A549 (cell line): ENCODE results near the gene LRRC28.

Source experiments
- CHD2 ChIP-seq: fragments of 150-350 bp; IDR thresholded peaks from 2 replicates; pipeline ENCODE4 v1.6.1; 2014; ENCODE audit warnings: low read length; ENCODE audit not compliant: partially characterized antibody
- EP300 ChIP-seq, 2 experiments: fragments of >200 bp; sonication (Bioruptor Twin); formaldehyde crosslinking; IDR thresholded peaks; 2 replicates in 1 of 2; 3 replicates in 1 of 2; pipeline ENCODE4 v1.6.1; 2016 to 2017
- HDAC2 ChIP-seq: fragments of 200-600 bp; sonication (generic); IDR thresholded peaks from 2 replicates; pipeline ENCODE4 v1.6.1; 2016
- HOXA7 ChIP-seq: fragments of 250-450 bp; sonication (Bioruptor Pico); IDR thresholded peaks from 2 replicates; pipeline ENCODE4 v1.5.0; 2020; ENCODE audit warnings: mild to moderate bottlenecking, moderate library complexity
- MAFK ChIP-seq: fragments of 450-650 bp; IDR thresholded peaks from 2 replicates; pipeline ENCODE4 v1.6.1; 2014; ENCODE audit not compliant: partially characterized antibody
- PHF8 ChIP-seq: fragments of 200-600 bp; sonication (generic); IDR thresholded peaks from 2 replicates; pipeline ENCODE4 v1.6.1; 2016; ENCODE audit warnings: low read depth, mild to moderate bottlenecking, antibody characterized with exemption, moderate library complexity, borderline replicate concordance
- POLR2A ChIP-seq: IDR thresholded peaks from 2 replicates; pipeline ENCODE4 v1.6.1; 2012; ENCODE audit warnings: mild to moderate bottlenecking, low read length
- RCOR1 ChIP-seq: fragments of 150-350 bp; IDR thresholded peaks from 2 replicates; pipeline ENCODE4 v1.6.1; 2014; ENCODE audit warnings: antibody characterized with exemption, low read length, low read depth
- TFCP2L1 ChIP-seq: fragments of 250-450 bp; sonication (Bioruptor Pico); IDR thresholded peaks from 2 replicates; pipeline ENCODE4 v1.5.0; 2021; ENCODE audit warnings: mild to moderate bottlenecking
- TF ChIP-seq, protein P1 (sequence below): fragments of >200 bp; sonication (Bioruptor Twin); formaldehyde crosslinking; IDR thresholded peaks from 3 replicates; pipeline ENCODE4 v1.5.1; 2016
- TF ChIP-seq, protein P2 (sequence below): fragments of 450-650 bp; IDR thresholded peaks from 2 replicates; pipeline ENCODE4 v1.6.1; 2014; ENCODE audit warnings: antibody characterized with exemption

DNA sequence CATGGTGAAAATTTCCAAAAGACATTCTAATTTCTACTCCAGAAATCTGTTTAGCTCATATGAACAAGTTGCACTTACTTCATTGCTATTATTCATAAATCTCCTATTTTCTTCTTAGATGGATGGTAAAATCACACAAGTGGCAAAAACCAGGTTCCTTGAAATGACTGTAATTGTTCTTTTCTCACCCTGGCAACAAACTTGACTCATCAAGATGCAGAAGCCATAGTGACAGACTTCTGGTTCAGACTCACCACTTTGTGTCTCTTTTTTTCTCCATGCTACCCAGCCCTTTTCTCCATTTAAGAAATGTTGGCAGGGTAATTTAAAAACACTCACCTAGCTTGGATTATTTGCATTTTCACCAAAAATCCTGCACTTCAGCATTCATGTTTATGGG lies 82.1 kb downstream of the LRRC28 start:
- TF ChIP-seq POLR2A (no peak), MAFK (no peak), CHD2 (no peak), TFCP2L1 (CRISPR knock-in tag) (no peak), HDAC2 (no peak), HOXA7 (CRISPR knock-in tag) (no peak), RCOR1 (no peak), PHF8 (no peak), EP300 (IDR thresholded peaks at IDR 0.05) (no peak)
- TF ChIP-seq, protein P1, sequence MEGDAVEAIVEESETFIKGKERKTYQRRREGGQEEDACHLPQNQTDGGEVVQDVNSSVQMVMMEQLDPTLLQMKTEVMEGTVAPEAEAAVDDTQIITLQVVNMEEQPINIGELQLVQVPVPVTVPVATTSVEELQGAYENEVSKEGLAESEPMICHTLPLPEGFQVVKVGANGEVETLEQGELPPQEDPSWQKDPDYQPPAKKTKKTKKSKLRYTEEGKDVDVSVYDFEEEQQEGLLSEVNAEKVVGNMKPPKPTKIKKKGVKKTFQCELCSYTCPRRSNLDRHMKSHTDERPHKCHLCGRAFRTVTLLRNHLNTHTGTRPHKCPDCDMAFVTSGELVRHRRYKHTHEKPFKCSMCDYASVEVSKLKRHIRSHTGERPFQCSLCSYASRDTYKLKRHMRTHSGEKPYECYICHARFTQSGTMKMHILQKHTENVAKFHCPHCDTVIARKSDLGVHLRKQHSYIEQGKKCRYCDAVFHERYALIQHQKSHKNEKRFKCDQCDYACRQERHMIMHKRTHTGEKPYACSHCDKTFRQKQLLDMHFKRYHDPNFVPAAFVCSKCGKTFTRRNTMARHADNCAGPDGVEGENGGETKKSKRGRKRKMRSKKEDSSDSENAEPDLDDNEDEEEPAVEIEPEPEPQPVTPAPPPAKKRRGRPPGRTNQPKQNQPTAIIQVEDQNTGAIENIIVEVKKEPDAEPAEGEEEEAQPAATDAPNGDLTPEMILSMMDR: no peak
- TF ChIP-seq, protein P2, sequence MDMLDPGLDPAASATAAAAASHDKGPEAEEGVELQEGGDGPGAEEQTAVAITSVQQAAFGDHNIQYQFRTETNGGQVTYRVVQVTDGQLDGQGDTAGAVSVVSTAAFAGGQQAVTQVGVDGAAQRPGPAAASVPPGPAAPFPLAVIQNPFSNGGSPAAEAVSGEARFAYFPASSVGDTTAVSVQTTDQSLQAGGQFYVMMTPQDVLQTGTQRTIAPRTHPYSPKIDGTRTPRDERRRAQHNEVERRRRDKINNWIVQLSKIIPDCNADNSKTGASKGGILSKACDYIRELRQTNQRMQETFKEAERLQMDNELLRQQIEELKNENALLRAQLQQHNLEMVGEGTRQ: no peak
